NCI-H460 (cell line): Measurements from ENCODE around the gene SH3RF3. TPM values are rescaled to one million over a fixed set of nuclear protein-coding genes. Genes with fewer than 3 reads are reported as not detected.

Experiments used
- DNase-seq: peaks from one replicate; pipeline ENCODE4 v3.0.0-alpha.2; 2016; ENCODE audit warnings: low read depth; ENCODE audit errors: extremely low read depth
- total RNA-seq: library from RNA; depleted of rRNA; stranded (reverse); fragments of >200 nt; shearing (Covaris generic); gene quantifications from 2 replicates; pipeline ENCODE4 v1.2.3, GENCODE V29; 2014

Gene SH3RF3
- total RNA-seq, 1 experiment from 2014 or later: 0.32 TPM

DNA sequence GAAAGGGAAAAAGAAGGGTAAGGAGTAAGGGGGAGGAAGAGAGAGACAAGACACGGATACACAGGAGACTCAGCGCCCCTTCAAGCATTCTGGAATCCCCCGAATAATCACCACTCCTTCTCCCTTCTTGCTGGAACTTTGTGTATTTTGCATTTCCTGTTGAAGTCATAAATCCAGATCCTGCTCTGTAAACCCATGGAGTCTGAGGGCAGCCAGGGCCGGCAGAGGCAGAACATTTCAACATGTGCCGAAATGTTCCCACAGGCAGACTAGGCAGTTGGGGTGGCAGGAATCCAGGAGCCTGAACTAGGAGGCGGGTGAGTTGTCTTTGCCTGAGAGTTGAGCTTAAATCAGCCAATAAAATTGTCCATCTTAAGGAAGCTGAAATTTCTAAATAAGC lies 193.1 kb downstream of the SH3RF3 start:
- DNase-seq: no peak

DNA sequence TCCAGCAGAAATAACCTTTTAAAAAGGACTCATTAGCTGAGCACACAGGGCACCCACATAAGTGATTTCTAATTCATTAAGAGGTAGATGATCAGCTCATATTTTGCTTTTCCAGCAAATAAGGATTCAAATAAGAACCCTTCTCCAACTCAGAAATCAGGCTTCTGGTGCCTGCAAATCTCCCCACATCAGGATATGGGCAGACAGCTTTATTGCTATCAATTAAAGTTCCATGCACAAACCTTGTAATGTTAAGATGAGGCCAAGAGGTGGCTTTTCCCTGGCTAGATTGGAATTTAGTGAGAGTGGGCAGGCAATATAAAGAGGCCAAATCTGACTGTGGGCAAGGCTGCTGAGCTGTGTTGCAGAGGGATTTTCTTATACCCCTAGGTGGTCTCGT lies 193.6 kb downstream of the SH3RF3 start:
- no peak for DNase-seq

DNA sequence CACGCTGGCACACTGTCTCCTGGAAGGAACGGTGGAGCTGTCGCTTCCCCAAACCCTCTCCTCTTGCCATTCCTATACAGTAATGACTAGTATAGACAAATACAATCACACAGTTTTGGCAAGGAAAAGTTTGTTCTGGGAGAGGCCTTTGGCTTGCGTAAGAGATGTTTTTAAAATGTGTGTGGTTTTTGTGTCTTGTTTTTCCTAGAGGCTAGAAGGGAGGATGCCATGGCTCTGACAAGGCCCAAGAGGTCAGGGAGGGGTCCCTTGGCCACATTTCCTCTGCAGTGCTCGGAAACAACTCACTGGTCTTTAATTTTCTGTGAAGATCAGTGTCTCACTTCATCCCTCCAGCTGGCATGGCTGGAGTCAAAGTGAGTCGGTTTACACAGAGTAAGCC lies 195.9 kb downstream of the SH3RF3 start:
- no peak for DNase-seq

DNA sequence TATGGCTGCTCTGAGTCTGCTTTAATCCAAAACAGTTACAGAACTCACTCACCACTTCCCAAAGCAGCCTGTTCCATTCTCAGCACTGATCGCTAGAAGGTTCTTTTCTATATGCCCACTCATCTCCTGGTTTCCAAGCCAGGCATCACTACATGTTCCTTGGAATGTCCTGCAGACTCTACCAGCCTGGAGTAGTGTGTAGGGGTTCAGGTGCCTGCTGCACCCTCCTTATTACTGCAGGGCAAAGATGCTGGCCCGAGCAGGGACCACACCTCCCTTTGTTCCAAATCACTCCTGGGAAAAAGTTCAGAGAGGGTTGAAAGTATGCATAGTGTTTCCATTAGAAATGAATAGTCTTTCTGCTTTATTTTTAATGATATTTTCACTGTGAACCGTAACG lies 196.6 kb downstream of the SH3RF3 start:
- DNase-seq: no peak

DNA sequence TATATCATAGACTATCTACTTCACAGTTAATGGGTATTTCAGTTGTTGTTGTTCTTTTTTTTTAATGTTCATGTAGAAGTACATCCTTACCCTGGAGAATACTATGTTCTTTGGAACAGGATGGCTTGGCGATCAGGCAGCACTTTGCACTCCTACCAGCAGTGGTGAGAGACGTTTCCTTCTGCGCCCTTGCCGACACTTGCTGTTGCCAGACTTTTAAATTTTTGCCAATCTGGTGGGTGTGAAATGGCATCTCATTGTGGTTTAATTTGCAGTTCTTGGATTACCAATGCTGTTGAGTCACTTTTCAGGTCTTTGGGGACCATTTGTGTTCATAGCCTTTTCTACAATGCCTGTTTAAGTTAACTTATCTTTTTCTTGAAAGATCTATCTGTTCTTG lies 197.3 kb downstream of the SH3RF3 start:
- no peak for DNase-seq

DNA sequence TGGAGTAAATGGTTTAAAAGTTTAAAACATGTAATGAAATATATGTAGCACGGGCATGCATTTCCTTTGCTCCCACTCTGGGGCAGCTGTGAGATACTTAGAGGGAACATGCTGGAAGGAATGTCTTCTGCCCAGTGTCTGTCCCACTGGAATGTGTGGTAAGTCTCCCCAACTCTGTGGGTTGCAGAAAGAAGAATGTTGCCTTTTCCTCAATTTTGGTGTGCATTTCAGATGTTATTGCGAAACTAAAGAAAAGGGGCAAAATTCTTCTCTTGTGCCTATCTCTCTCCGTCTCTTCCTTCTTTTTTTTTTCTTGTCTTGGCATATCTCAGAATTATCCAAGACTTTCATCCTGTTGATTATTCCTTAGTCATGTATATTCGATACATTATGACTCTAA lies 201.1 kb downstream of the SH3RF3 start:
- DNase-seq: no peak

DNA sequence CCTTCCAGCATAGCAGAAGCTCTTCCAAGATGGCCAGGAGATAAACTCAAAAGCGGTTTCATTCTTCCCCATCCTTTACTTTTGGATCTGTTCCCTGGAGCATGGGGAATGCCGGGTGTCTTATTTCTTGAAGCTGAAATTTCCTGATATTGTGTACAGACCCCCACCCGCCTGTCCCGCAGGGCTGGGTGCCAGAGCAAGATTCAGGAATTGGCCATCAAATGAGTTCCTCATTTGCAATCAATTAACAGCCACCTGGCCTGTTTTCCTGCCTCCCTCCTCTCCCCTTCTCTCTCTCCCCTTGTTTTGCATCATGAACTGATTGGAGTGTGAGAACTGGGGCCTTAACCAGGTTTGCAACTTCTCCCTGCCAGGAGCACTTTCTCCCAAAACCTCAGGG lies 202.1 kb downstream of the SH3RF3 start:
- DNase-seq: no peak

DNA sequence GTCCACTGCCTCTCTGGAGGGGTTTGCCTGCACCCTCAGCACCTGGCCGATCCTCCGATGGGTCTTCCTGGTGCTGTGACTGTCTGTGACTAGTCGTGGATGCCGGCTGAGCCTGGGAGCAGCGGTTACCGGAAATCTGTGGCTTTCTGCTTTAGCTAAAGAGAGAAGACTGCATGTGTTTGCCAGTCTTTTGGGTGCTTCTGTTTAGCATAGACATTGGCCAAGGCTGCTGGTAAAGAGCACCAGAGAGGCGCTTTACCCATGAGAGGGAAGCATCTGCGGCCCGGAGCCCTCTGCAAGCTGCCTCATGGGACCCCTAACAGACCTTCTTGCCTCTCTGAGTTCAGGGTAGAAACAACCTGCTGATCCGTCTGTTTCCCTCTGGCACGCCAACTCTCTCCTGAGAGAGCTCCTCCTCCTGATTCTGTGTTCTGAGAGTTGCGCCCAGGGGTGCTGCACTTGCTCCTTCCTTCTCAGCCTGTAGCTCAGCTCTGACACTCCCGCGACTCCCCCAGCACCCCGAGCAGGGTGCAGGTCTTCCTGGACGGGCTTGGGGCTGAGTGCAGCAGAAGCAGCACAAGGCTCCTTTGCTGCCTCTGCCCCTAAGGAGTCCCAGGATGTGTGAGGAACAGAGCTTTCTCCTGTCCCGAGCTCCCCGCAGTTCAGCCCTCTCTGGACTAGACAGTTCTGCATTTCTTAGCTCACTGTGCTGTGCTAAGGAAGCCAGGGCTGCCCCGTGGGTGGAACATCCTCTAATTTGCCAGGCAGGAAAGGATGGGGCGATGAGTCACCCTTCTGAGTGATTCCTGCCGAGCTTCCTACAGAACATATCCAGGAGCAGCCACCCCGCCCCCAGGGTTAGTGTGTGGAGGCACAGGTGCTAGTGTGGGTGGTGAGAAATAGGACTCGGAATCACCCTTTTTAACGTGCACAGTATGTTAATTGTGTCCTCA lies 203.2 kb downstream of the SH3RF3 start:
- DNase-seq: peak; percentile 46

DNA sequence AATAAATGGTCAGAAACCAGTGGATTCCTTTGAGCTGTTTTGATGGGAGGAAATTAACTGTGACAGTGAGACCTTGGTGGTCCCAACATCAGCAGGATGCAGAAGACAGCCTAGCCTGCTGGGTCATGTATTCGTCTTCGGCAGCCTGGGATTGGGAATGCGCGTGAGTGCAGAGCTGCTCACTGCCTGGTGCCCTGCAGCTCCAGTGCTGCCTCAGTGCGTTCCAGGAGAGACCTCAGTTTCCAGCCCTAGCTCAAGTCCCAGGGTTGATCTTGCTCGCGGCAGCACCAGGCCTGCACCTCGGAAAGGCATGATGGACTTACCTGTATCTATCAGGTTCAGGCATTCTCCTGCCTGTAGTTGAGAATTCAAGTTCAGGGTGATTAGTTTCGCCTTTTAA lies 203.9 kb downstream of the SH3RF3 start:
- no peak for DNase-seq

DNA sequence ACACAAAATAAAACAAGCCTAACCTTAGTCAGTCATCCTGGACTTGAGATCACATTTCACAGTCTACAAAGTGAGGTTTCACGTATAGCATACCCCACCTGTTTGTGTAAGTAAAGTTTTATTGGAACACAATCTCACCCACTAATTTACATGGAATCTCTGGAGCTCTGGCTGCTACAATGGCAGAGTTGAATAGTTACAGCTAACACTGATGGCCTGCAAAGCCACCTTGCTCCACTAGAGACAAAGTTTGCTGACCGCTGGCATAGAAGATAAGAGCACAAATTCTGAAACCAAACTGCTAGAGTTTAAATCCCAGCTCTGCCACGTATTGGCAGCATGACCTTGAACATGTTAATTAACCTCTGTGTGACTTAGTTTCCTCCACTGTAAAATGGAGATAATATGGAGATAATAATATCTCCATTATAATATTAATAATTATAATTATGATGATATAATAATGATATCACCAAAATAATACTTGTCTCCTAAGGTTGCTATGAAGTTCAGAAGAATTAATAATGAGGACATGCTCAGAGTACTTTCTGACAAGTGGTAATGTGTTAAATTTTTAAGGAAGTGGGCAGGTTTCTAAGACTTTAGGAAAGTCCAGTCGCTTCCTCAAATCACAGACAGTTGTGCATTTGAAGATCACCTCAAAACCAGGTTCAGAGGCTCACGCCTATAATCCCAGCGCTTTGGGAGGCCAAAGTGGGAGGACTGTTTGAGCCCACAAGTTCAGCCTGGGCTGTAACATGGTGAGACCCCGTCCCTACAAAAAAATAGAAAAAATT lies 204.6 kb downstream of the SH3RF3 start:
- DNase-seq: no peak

DNA sequence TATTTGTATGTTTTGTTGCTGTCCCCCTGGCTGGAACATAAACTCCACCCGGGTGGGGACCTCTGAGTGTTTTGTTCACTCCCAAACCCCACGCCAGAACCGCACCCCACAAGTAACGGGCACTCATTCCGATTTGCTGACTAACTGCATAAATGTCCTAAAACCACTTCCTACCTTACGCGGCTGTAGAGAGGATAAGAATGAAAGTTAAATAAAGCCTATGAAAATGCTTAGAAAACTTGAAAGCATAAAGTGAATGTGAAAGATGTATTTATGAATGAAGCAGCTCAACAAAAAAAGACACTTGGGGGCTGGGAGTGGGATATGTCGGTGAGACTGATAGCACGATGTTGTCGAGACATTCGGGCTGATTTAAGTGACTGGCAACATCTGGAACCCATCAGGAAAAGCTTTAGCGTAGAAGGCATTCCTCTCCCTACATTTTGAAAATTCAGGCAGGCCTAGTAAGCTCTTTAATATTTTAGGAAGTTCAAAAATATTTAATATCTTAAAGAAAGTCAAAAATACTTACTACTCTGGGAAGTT lies 206.7 kb downstream of the SH3RF3 start:
- DNase-seq: no peak

DNA sequence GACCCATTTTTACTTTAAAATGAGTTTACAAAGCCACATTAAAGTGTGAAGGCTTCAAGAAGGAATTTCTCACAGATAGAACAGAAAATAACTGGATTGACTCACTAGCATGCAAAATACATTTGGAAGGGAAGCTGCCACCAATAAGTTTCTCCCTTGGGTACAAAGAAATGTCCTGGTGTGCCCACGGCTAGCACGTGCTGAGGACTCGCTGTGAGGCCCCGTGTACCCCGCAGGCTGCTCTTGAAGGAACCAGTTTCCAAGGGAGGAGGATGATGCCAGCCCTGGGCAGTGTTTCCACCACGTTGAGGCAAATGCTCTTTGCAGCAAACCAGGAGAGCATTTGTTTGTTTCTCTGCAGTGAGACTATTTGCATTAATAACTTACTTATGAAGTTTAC lies 207.3 kb downstream of the SH3RF3 start:
- no peak for DNase-seq

DNA sequence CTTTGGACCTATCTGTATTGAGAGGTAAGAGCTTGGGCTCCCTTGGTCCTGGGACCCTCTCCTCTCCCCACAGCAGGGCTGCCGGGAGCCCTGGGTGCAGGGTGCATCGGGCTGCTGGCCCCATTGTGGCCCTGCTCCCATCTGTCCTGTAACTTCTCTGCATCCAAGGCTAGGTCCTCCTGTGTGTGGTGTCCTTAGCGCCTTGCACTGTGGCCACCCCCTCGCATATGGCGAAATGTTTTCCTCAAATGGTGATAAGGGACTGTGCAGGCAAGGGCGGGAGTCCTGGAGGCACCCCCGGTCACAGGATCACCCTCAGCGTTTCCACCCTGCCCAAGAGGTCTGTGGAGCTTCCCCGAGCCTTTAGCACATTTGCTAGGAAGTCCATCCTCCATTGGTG lies 208.2 kb downstream of the SH3RF3 start:
- no peak for DNase-seq

DNA sequence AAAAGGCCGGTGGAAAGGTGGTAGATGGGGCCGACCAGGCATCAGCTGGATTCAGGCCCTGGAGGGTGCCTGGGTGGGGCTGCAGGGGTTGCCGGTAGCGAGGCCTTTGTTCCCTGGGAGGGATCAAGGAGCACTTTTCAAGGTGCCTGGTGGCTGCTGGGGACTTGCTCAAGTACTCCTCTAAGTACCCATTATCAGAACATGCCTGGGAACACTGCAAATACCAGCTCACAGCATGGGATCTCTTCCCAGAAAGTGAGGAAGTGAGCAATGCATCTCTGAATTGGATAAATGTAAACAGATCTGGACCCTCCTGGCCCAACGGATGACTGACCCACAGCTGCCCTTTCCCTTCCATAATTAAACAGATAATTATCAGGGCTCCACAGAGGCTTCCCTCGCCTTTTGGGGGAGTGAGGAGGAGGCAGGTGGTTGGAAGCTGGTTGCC lies 210.5 kb downstream of the SH3RF3 start:
- DNase-seq: no peak

DNA sequence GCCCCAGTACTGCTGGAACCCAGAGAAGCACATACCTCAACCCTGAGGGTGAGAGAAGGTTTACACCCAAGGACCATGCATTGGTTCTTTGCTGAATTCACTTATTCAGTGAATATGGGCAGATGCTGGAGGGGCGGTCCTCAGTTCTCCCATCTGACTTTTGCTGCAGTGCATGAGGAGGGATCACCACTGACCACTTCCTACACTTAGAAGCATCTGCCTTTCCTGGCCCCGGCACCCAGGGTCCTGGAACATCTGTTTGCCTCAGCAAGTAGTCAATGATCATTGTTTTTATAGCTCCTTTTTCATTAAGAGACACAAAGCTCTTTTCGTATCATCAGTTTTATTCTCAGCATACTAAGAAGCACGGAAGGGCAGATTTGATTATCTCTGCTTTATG lies 211.4 kb downstream of the SH3RF3 start:
- DNase-seq: no peak

DNA sequence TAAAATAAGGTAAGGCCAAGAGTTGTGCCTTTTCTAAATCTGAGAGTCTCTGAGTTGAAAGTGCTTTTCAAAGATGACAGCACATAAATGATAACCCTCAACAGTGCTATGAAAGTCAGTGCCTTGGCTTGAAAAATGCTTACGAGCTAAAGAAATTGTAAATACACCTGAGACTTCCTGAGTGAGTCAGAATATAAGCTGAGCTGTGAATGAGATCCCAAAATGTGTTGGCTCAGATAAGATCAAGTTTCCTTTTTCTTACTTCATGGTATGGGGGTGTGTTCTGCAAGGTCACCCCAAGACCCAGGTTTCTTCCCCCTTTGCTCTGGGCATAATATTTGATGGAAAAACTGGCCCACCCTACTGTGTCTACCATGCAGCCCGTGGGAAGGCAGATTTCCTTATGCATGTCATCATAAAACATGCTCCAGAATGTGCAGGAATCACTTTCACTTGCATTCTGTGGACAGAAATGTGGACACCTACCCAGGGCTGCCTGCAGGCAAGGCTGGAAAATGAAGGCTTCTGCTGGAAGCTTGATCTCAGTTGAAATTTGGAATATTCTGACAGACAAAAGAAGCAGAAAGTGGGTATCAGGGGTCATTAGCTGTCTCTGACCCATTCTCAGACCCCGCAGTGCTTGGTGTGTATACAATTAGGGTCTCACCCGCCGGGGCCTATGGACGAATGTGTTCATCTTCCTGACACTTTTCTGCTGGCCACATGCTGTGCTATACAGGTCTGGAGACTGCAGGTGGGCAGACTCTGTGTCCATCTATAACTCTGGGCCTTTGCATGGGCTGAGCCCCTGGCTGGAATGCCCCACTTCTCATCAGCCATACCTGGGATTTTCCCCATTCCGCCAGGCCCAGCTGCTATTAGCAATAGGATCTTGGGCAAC lies 212.6 kb downstream of the SH3RF3 start:
- no peak for DNase-seq

DNA sequence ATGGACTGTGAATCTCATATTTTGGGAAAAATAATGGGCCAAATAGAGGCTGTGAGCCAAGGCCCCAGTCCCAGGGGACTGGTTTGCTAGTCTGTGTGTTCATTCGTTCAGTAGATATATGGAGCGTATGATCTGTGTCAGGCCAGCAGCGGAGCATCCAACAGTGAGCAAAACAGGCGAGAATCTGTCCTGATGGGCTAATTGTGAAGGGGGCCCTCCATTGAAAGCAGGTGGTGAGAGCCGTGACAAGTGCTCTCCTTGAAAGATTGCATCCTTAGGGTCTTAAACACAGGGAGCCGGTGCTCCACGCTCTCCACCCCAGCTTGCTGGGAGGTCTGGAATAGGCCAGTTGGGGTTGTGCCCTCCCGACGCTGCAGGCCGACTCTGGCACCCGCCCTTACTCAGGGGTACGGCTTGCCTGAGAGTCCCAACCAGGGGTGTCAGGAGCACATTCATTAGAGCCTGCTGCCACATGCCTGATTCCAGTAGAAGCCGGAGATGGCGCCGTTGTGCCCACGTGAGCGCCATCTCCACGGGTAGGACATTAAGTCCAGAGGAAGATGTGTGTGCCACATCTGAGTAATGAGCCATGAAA lies 213.3 kb downstream of the SH3RF3 start:
- no peak for DNase-seq

DNA sequence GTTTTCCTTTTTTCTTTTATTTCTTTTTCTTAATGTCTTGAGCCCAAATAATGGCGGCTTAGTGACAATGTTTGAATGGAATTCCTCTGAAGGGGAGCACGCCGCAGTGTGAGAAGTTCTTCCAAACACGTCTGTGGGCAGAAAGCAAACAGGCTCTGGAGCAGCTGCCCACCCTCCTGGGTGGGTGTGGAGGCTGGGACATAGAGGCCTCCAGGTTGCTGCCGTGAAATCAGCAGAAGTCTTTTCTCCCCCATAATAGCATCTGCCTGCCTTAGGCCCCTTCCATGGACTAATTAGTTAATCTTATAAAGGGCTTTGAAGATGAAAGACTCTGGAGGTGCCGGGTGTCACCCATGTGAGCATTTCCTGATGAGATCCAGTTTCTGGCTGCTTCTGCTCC lies 213.9 kb downstream of the SH3RF3 start:
- DNase-seq: no peak

DNA sequence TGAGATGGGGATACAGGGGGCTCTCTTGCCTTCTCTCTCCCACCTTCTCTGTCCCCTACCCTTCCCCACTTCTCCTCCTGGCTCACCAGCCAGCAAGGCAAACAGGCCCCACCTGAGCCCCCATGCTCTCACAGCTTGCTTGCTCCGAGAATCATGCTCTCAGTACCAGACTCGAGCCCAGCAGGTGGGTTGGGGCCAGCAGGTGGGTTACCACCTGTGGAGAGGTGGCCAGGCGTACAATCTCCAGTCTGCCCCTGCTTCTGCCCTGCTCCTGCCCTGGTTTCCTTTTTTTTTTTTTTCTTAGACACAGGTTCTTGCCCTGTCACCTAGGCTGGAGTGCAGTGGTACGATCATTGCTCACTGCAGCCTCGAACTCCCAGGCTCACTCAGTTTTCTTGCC lies 214.5 kb downstream of the SH3RF3 start:
- DNase-seq: no peak

DNA sequence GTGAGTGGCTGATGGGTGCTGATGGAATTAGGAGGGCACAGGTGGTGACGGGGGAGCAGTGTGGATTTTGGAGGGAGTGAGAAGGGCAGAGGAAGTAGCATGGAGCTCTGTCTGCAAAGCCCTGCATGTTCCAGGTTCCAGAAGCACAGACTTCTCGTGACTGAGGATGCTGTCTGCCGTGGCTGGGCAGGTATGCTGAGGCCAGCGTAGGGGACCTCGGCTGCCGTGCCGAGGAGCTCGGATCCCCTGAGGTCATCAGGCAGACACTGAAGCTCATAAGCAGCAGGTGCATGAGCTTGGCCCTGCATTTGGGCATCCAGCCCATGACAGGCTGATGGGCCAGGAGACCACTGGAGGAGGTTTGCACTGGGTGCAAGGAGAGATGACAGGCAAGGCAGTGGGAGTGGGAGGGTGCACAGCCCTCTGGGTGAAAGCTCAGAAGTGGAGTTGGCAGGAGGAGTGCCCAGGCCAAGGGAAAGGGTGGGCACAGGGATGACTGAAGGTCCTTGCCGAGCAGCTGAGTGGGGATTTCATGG lies 215.3 kb downstream of the SH3RF3 start:
- no peak for DNase-seq
